Measurements from ENCODE around the gene ACKR1. TPM values are rescaled to one million over a fixed set of nuclear protein-coding genes. Genes with fewer than 3 reads are reported as not detected.

The ACKR1 gene
- total and polyA plus RNA-seq, 4 donors = 12.1 to 119 (median 53.1) TPM

- H3K27ac ChIP-seq (ENCODE audit: low read depth in 1 of 2, low read length in 1 of 2) = no peak overlapping the region
- no peak overlapping the region for H3K4me3 ChIP-seq
- peaks cover 0 to 3% (median 0%) of the 10 kb centered on the region in 4 donors for H3K9me3 ChIP-seq (ENCODE audit: control insufficient read depth in 4 of 4, insufficient read depth in 3 of 4, low read length in 3 of 4)
- ATAC-seq (ENCODE audit: insufficient read depth, low FRiP score) (no peak), DNase-seq (no peak)
- no peaks in the 10 kb centered on the region for H3K36me3 ChIP-seq (ENCODE audit: control insufficient read depth in 4 of 4, insufficient read depth in 4 of 4, low read length in 4 of 4)
- H3K9ac ChIP-seq (ENCODE audit: insufficient read depth in 1 of 2, low read length in 2 of 2) = no peak overlapping the region
- no peak for TF ChIP-seq CTCF (IDR thresholded peaks at IDR 0.05; ENCODE audit: control extremely low read depth, extremely low read depth)
- peaks cover 0 to 9% (median 0%) of the 10 kb centered on the region in 5 donors for H3K4me1 ChIP-seq (ENCODE audit: control insufficient read depth in 5 of 5, insufficient read depth in 5 of 5, low read length in 5 of 5)
- H3K27me3 ChIP-seq (ENCODE audit: control insufficient read depth in 3 of 3, insufficient read depth in 3 of 3, low read length in 2 of 3) = peaks cover 0 to 64% (median 11%) of the 10 kb centered on the region in 3 donors
- 57 to 66% methylated on average over 5 of the region's 5 CpGs for WGBS, 2 donors
Measured at GRCh38 chr1:159170639-159171038, 34.0 kb upstream of the ACKR1 start.

- H3K9ac ChIP-seq (ENCODE audit: insufficient read depth in 1 of 2, low read length in 2 of 2) = no peak within 1 kb of the TSS
- no peak for TF ChIP-seq CTCF (IDR thresholded peaks at IDR 0.05; ENCODE audit: control extremely low read depth, extremely low read depth)
- H3K9me3 ChIP-seq (ENCODE audit: control insufficient read depth in 4 of 4, insufficient read depth in 3 of 4, low read length in 3 of 4) = peaks cover 0 to 3% (median 0%) of the 10 kb centered on the region in 4 donors
- peaks cover 0 to 63% (median 11%) of the 10 kb centered on the region in 3 donors for H3K27me3 ChIP-seq (ENCODE audit: control insufficient read depth in 3 of 3, insufficient read depth in 3 of 3, low read length in 2 of 3)
- no peak within 1 kb of the TSS for H3K27ac ChIP-seq (ENCODE audit: low read depth in 1 of 2, low read length in 1 of 2)
- peaks cover 0 to 9% (median 0%) of the 10 kb centered on the region in 5 donors for H3K4me1 ChIP-seq (ENCODE audit: control insufficient read depth in 5 of 5, insufficient read depth in 5 of 5, low read length in 5 of 5)
- ATAC-seq (ENCODE audit: insufficient read depth, low FRiP score) (no peak), DNase-seq (peak; percentile 22 to 51 (median 44))
- no peaks in the 10 kb centered on the region for H3K36me3 ChIP-seq (ENCODE audit: control insufficient read depth in 4 of 4, insufficient read depth in 4 of 4, low read length in 4 of 4)
- WGBS, 2 donors = 6% methylated on average over 15 to 29 of the region's 29 CpGs
- no peak within 1 kb of the TSS for H3K4me3 ChIP-seq
Measured at GRCh38 chr1:159171254-159171687, 33.4 kb upstream of the ACKR1 start, which contains the start of gene CADM3. Gene CADM3 (plus strand): TSS chr1:159171615. CDS start chr1:159171766, 151 bp downstream.

GRCh38 chr1:159171688-159172501, 32.8 kb upstream of the ACKR1 start:
- ATAC-seq (ENCODE audit: insufficient read depth, low FRiP score) (no peak), DNase-seq (peak in 2 of 3 donors; percentile 17 to 24)
- Histone ChIP-seq H3K4me1 (ENCODE audit: control insufficient read depth in 5 of 5, insufficient read depth in 5 of 5, low read length in 5 of 5) (peaks cover 0 to 9% (median 0%) of the 10 kb centered on the region in 5 donors), H3K27me3 (ENCODE audit: control insufficient read depth in 3 of 3, insufficient read depth in 3 of 3, low read length in 2 of 3) (peaks cover 0 to 58% (median 11%) of the 10 kb centered on the region in 3 donors), H3K27ac (ENCODE audit: low read depth in 1 of 2, low read length in 1 of 2) (no peak overlapping the region), H3K9ac (ENCODE audit: insufficient read depth in 1 of 2, low read length in 2 of 2) (no peak overlapping the region), H3K9me3 (ENCODE audit: control insufficient read depth in 4 of 4, insufficient read depth in 3 of 4, low read length in 3 of 4) (peaks cover 0 to 3% (median 0%) of the 10 kb centered on the region in 4 donors), H3K4me3 (no peak overlapping the region), H3K36me3 (ENCODE audit: control insufficient read depth in 4 of 4, insufficient read depth in 4 of 4, low read length in 4 of 4) (no peaks in the 10 kb centered on the region)
- TF ChIP-seq CTCF (IDR thresholded peaks at IDR 0.05; ENCODE audit: control extremely low read depth, extremely low read depth) = no peak
- WGBS, 2 donors = 1 to 2% methylated on average over 48 to 49 of the region's 49 CpGs
